ENCODE measurements around the gene SENP8.

Gene SENP8

DNA sequence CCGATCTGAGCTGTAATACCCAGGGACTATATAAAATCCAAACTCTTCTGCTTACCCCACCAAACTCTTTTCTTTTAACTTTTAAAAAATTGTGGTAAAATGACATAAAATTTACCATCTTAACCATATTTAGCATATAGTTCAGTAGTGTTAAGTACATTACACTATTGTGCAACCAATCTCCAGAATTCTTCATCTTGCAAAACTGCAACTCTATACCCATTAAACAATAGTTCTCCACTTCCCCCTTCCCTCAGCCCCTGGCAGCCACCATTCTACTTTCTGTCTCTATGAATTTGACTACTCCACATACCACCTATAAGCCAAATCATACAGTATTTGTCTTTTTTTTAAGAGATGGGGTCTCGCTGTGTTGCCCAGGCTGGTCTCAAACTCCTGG lies 38.7 kb downstream of the SENP8 start:
- DNase-seq, result peak; percentile 25 to 60 (median 41)

GRCh38 chr15:72160696-72161245 lies 42.6 kb downstream of the SENP8 start:
- DNase-seq, result no peak

GRCh38 chr15:72161361-72162132 lies 43.3 kb downstream of the SENP8 start:
- DNase-seq, result no peak

- no peak for DNase-seq
These were observed 44.4 kb downstream of the SENP8 start for GRCh38 chr15:72162569-72162968.

DNA sequence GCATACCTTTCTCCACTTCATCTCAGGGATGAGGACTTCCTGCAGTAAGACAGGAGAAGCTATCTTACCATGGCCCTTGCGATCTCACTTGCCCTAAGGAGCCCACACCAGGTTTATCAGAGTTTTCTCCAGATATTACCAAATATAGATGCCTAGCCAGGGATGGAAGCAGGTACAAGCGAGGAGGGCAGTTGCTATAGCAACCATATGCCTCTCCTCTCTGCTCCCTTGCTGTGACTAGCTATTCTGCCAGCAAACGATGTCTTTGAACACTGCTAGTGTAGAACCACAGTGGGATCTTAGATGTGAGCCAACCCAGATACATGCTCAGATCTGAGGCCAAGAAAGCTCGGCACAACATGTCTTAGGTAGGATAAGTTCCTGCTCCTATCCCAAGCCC lies 45.5 kb downstream of the SENP8 start:
- no peak for DNase-seq

GRCh38 chr15:72166716-72167417 lies 48.7 kb downstream of the SENP8 start:
- DNase-seq, result no peak

GRCh38 chr15:72167445-72167844 lies 49.2 kb downstream of the SENP8 start:
- no peak for DNase-seq

- DNase-seq, result no peak
These were observed 50.1 kb downstream of the SENP8 start for GRCh38 chr15:72168131-72168807.

DNA sequence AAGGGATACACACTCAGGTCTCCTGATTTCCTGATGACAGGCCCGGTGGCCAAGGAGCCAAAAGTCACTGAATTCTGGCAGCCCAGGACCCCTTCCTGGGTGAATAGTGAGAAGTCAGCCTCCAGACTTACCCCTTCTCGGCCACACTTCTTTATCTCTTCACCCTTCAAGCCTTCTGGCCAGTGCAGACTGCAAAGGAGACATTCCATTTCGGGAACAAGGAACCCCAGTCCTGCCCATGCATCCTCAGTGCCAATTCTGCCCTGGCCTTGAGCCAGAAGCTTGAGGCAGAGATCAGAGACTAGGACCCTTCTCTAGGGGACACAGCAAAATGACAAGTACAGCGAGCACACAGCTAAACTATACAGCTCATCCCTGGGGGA lies 50.6 kb downstream of the SENP8 start:
- DNase-seq, result no peak

DNA sequence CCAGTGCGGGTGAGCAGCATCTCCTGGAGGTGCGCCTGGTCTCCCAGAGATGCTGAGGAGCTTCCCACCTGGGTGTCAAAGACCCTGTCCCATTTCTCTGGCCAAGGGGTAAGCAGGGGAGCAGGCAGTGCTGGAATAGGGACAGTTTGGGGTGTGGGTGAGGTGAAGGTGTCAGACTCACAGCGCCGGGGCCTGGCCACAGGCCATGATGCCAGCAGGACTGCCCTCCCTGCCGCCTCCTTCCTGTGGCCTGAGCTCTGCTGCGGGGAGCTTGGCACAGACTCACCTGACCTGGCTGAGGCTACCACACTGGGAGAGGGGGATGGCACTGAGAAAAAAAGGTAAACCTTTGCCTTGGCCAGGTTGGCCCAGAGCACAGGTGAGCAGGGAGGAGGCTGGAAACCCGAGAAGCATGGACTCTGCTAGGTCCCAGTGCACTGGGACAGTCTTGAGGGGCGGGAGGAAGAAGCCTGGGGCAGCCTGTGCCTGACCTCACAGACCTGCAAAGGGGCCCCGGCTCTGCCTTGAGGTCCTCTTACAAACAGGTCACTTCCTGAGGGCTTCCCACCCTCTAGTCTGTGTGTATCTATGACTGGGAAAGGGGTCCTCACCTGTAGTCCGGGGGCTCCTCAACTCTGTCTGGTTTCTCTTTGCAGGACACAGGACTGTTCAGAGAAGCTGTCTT lies 51.2 kb downstream of the SENP8 start:
- DNase-seq, result no peak

- no peak for DNase-seq
These were observed 51.9 kb downstream of the SENP8 start for GRCh38 chr15:72169921-72170611.

DNA sequence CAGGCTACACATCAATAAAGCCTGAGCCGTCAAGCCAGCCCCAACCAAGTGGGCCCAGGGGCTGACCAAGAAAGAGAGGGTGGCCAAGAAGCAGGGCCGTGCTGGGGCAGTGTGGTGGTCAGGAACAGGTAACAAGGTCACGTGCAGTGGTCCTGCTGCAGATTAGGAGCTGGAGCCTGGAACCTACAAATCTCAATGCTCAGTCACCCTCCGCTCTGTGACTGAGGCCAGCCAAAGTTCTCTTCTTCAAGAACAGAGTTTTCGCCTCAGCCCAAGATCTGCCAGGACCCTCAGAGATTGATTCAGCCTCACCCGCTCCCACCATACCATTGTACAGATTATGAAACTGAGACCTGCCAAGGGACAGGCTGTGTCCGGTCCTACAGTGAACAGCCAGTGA lies 52.5 kb downstream of the SENP8 start:
- no peak for DNase-seq

GRCh38 chr15:72171978-72172377 lies 53.8 kb downstream of the SENP8 start:
- peak in 2 of 3 donors; percentile 6 to 30 for DNase-seq

DNA sequence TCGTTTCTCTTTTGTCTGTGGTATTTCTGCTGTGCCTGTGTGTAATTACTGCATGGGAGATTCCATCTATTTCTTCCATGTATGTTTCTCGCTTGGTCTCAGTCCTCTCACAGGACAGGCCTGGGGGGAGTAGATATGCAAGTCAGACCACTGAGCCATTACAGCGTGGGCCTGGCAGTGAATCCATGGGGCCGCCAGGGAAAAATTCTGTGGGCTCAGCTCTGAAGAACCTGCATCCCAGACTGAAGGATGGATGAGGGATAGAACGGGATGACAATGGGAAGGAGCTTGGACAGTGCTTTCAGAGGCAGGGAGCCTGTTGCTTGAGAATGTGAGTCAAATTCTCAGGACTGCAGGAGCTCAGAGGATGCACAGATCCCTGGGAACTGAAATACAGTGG lies 54.6 kb downstream of the SENP8 start:
- DNase-seq, result no peak

DNA sequence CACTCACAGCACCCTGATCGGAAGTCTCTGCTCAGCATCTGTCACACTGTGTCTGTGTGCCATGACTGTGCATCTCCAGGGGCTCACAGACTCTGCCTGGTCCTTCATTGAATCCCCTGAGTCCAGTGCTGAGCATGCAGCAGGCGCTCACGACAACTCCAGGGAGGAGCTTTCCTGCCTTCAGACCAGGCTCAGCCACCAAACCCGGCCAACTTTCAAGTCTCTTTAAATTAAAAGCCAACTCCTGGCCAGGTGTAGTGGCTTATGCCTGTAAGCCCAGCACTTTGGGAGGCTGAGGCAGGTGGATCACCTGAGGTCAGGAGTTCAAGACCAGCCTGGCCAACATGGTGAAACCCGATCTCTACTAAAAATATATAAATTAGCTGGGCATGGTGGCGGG lies 55.2 kb downstream of the SENP8 start:
- DNase-seq, result no peak

- no peak for DNase-seq
These were observed 55.8 kb downstream of the SENP8 start for GRCh38 chr15:72173864-72174550.

DNA sequence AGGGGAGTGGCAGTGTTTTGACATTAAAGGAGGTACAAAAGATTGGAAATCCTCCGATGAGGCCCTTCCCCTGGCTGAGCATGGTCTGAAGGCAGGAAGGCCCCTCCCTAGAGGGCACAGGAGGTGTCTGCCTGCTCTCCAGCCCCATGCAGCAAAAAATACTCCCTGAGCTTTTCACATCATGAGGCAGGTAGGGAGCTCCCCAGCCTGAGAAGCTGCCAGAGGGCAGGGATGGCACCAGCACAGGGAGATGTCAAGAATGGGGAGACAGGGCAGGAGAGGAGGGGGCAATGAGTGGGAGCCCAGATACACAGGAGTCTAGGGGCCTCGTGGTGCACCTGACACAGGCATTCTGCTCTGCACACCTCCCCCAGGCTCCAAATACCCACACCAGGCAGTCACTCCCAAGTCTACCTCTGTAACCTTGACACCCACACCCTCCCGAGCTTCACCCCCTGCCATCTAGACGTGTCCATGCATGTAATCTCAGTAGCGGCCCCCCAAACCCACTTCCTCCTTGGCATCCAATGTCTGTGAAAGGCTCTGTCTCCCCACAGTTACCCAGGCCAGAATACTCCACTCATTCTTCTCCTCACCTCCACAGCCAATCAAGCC lies 56.5 kb downstream of the SENP8 start:
- no peak for DNase-seq

DNA sequence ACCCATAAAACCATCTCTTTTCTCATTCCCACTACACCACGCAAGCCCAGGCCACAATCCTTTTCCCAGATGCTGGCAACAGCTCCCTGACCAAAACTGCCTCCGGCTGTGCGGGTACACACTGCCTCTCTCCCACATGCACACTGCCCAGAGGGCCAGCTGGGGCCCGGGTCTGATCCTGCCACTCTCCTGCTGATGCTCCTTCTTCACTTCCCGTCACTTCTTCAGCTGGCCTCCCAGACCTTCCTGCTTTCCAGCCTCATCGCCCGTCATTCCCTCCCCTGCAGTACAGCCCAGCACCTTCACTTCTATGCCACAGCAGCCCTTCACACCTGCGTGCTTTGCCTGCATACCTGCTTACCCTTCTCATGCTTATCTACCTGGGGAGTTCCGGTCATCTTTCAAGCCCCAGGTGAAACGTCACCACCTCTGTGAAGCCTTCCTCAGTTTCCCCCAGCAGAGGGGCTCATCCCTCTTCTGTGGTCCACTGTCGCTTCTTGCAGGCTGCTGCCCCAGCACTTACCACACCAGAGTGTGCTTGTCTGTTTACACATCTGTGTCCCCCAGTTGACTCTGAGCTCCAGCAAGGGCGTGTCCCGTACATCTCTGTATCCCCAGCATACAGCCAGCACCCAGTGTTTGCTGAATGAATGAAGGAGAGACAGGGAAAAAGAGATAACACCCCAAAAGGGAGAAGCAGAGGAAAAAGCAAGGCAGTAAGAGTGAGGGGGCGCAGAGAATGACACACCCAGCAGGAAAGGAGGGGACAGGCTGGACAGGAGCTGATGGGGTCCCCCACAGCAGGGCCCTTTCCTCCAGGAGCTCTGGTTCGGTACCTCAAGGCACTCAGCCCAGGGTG lies 57.2 kb downstream of the SENP8 start:
- no peak for DNase-seq

- DNase-seq, result no peak
These were observed 58.0 kb downstream of the SENP8 start for GRCh38 chr15:72176159-72176558.

DNA sequence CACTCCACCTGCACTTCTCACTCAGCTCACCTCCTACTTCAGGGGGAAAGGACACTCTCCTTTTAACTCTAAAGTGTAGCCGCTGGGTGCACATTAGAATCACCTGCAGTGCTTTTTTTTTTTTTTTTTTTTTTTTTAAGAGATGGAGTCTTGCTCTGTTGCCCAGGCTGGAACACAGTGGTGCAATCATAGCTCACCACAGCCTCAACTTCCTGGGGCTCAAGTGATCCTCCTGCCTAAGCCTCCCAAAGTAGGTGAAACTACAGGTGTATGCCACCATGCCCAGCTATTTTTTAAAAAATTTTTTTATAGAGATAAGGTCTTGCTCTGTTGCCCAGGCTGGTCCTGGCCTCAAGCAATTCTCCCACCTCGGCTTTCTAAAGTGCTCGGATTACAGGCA lies 58.5 kb downstream of the SENP8 start:
- no peak for DNase-seq

All from suppressor macrophage treated with lipopolysaccharide for 1 hour (primary cell).